ENCODE data around the gene LAS1L.
"Not testable (repeated sequence)": the region's sequence is repeated elsewhere in the genome, so short reads cannot be mapped to it uniquely, and the experiment has no call there.

The LAS1L gene

DNA sequence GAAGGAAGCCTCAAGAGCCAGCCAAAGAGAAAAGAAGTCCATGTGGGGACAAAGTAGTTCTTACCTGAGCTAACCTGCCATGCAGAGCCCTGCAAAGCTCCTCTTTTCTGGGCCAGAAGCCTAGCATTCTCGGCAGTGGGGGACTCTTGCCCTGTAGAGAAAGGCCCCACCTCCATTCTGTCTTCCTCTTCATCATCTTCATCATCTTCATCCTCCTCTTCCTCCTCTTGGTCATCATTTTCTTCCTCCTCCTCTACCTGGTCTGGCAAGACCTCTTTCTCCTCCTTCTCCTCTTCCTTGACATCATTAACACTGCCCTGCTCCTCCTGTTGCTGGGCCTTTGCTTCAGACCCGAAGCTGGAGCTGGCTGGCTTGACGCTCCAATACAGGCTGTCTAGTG lies 16.7 kb downstream of the LAS1L start:
- no peak for DNase-seq (ENCODE audit: low spot score)

DNA sequence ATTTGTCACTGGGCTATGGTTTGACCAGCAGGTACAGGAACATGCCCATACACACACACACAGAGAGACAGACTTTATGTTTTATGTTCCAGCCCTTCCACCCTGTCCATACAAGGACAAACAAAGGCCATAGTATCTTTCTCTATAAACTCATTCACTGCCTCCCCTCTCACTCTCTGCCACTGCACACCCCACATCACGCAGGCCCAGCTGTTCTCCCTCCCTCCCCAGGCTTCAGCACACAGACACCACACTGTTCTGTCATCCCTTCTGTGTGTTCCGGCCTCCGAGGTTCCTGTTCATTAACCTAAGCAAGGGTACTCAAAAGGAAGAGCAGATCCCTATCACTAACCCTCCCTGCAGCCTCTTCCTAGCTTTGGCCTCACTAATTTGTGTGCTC lies 17.8 kb downstream of the LAS1L start:
- no peak for DNase-seq (ENCODE audit: low spot score)

- no peak for DNase-seq (ENCODE audit: low spot score)
Measured at GRCh38 chrX:65513610-65514009, 21.0 kb downstream of the LAS1L start.

- no peak for DNase-seq (ENCODE audit: low spot score)
Measured at GRCh38 chrX:65509400-65509799, 25.2 kb downstream of the LAS1L start.

- DNase-seq (ENCODE audit: low spot score): no peak
Measured at GRCh38 chrX:65508851-65509250, 25.7 kb downstream of the LAS1L start.

- no peak for DNase-seq (ENCODE audit: low spot score)
Measured at GRCh38 chrX:65502618-65503017, 32.0 kb downstream of the LAS1L start.

DNA sequence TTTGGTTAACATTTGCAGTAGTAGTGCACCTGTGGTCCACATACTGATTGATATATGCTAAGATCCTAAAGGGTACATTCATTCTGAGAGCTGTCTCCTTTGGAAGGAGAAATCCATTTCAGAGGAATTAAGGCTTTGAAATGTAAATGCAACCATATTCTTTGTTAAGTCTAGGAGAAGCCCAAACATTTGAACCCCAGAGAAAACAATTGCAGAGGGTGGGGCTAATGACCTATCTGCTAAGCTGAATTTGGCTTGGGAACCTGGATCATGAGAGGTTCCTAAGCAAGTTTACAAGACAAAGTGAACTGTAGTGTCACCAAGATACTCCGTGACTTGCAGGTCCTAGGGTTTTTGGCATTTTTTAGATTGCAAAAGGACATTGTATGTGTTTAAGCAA lies 41.2 kb downstream of the LAS1L start:
- no peak for DNase-seq (ENCODE audit: low spot score)

GRCh38 chrX:65491620-65492019 lies 43.0 kb downstream of the LAS1L start:
- DNase-seq (ENCODE audit: low spot score): no peak

DNA sequence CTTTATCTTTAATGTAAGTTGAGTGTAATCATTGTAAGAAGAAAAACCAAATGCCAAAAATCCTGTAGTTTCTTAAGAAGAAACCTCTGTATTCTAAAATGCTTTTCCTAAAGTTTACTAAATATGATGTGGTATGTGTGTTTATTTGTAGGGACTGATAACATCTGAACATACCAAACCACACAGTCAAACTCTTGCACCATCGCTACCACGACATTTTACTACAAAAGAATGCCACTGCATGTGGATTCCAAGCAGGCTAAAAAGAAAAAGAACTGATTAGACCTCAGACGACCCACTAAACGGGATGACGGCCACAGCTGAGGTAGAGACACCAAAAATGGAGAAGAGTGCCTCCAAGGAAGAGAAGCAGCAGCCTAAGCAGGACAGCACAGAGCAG lies 46.1 kb downstream of the LAS1L start:
- no peak for DNase-seq (ENCODE audit: low spot score)

GRCh38 chrX:65480960-65481359 lies 53.6 kb downstream of the LAS1L start:
- no peak for DNase-seq (ENCODE audit: low spot score)

GRCh38 chrX:65479102-65479501 lies 55.5 kb downstream of the LAS1L start:
- not testable (repeated sequence) for DNase-seq (ENCODE audit: low spot score)

DNA sequence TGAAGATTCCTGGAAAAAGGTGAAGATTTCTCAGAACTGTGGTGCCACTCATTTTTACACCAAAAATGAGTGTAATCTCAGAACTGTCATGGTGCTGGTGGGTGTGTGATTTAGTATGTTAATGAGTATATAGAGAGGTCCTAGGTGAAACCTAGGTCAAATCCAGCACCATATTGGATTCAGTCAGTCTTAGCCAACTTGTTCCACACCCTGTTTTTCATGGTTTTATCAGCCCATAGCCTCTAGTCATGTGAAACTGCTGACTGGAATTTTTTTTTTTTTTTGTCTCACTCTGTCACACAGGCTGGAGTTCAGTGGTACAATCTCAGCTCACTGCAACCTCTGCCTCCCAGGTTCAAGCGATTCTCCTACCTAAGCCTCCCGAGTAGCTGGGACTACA lies 58.0 kb downstream of the LAS1L start:
- DNase-seq (ENCODE audit: low spot score): no peak

- DNase-seq (ENCODE audit: low spot score): no peak
Measured at GRCh38 chrX:65463550-65463949, 71.0 kb downstream of the LAS1L start.

All from left forelimb (tissue), 1 donor.